Right lung (tissue), 10 donors: ENCODE measurements around the gene CHRNB4. TPM values are rescaled to one million over a fixed set of nuclear protein-coding genes. Genes with fewer than 3 reads are reported as not detected.
"Not testable (repeated sequence)": the region's sequence is repeated elsewhere in the genome, so short reads cannot be mapped to it uniquely, and the experiment has no call there.

ENCODE experiments used
- DNase-seq, 2 donors: peaks; one replicate each; pipeline ENCODE4 v3.0.0-alpha.2; 2013
- long read RNA-seq, 8 donors: transcript quantifications; one replicate each; lab custom pipeline, GENCODE V29; 2026
- polyA plus RNA-seq, 5 donors: library from polyadenylated mRNA; unstranded; fragments of 120-200 nt; gene quantifications; one replicate each; pipeline versions ENCODE4 v1.2.1 to v1.2.3, GENCODE V29; 2013; ENCODE audit warnings: inconsistent platforms in 1 of 5, low replicate concordance in 1 of 5; ENCODE audit not compliant: insufficient read length in 5 of 5, insufficient read depth in 1 of 5

Gene CHRNB4, protein sequence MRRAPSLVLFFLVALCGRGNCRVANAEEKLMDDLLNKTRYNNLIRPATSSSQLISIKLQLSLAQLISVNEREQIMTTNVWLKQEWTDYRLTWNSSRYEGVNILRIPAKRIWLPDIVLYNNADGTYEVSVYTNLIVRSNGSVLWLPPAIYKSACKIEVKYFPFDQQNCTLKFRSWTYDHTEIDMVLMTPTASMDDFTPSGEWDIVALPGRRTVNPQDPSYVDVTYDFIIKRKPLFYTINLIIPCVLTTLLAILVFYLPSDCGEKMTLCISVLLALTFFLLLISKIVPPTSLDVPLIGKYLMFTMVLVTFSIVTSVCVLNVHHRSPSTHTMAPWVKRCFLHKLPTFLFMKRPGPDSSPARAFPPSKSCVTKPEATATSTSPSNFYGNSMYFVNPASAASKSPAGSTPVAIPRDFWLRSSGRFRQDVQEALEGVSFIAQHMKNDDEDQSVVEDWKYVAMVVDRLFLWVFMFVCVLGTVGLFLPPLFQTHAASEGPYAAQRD
- polyA plus RNA-seq, result under 1 TPM; 0.21 to 0.42 (median 0.29) TPM
- long read RNA-seq, donor 1, result 0 reads
- long read RNA-seq, donor 2, result 0 reads
- long read RNA-seq, donor 3, result 0 reads
- long read RNA-seq, donor 4, result 0 reads
- long read RNA-seq, donor 5, result 0 reads
- long read RNA-seq, donor 6, result 0 reads
- long read RNA-seq, donor 7, result 0 reads
- long read RNA-seq, donor 8, result 0 reads

GRCh38 chr15:78641102-78641748 is at the start of gene CHRNB4:
Gene CHRNB4, minus strand, starts transcription at chr15:78641210. Its CDS starts 77 bp downstream, at chr15:78641133.
- peak in 1 of 2 donors; percentile 8 for DNase-seq

- DNase-seq, result no peak
Observed at GRCh38 chr15:78689626-78690025, 48.6 kb upstream of the CHRNB4 start.

DNA sequence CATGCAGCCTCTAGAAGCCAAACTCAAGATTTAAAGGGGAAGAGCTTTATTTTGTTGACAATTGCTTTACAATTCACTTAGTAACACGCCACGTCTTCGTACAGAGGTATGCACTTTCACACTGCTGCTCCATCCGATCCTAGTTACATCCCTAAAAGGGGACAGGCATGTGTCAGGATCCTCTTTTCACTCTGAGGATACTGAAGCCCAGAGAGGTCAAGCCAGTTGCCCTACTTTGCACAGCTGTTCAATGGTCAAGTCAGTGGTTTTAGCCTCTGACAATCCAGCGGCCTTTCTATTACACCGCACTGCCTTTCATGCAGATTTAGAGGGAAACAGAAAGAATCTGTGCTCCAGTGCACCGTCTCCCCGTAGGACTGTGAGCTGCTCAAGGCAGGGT is 44.9 kb upstream of the CHRNB4 start:
- DNase-seq, result no peak

- no peak for DNase-seq
Observed at GRCh38 chr15:78685159-78685921, 44.3 kb upstream of the CHRNB4 start.

GRCh38 chr15:78684657-78685056 is 43.6 kb upstream of the CHRNB4 start:
- DNase-seq, result no peak

GRCh38 chr15:78683599-78683998 is 42.6 kb upstream of the CHRNB4 start:
- DNase-seq, result not testable (repeated sequence)

DNA sequence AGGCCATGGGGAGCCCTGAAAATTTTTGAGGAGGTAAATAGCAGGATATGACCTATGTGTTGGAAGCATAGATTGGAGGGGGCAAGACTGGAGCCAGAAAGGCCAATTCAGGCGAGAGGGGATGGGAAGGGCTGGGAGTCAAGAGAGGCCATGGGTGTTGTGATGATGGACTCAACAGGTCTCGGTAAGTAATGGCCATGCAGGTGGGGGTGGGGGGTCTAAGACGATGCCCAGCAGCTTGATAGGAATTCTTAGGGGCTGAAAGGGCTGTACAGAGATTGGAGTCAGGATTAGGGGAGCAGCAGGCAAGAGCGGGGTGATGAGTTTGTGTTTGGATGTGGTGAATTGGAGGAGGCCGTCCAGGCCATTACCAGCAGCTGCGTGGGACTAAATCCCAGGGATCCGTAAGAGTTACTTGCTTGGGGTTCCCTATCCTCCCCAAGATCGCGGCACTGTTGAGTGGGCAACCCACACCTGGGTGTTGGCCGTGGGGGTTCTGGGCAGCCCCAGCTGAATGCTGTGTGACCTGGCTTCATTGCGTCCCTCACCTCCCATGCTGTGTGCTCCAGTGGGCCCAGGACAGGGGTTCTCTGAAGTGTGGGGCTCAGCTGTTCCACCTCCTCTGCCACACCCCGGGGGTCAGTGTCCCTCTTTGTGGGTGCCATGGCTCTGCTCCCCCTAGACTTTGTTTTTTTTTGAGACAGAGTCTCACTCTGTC is 41.8 kb upstream of the CHRNB4 start:
- no peak for DNase-seq

- DNase-seq, result no peak
Observed at GRCh38 chr15:78682004-78682651, 41.1 kb upstream of the CHRNB4 start.

DNA sequence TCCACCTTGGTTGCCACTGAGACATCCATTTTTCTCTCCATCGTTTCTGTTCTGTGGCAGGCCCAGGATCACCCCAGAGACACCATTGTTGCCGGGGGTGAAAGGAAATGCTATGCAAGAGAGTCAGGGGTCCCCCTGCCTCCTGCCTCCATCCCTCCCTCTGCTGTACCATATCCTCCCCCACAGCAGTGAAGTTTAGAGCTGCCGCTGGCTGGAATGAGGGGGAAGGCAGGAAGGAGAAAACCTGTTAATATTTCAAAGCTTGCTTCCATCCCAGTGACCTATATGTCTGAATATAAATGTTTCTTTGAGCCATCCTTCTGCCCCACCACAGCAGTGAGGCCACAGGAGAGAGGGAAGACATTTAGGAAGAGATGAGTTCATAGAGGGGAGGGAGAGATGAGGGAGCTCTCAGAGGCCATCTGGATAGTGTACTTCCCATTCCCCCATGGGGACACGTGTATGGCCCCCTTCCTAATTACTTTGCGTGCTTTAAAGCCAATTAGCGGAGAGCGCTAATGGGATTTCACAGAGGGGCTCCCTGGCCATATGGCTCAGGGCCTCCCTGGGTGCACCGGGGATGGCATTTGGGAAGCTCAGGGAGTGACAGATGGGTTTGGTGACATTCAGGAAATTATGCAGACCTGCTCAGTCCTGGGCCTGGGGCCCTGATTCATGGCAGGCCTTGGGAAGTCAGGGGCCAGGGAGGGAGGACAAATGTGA is 40.4 kb upstream of the CHRNB4 start:
- DNase-seq, result no peak

- DNase-seq, result no peak
Observed at GRCh38 chr15:78680431-78681075, 39.5 kb upstream of the CHRNB4 start.

DNA sequence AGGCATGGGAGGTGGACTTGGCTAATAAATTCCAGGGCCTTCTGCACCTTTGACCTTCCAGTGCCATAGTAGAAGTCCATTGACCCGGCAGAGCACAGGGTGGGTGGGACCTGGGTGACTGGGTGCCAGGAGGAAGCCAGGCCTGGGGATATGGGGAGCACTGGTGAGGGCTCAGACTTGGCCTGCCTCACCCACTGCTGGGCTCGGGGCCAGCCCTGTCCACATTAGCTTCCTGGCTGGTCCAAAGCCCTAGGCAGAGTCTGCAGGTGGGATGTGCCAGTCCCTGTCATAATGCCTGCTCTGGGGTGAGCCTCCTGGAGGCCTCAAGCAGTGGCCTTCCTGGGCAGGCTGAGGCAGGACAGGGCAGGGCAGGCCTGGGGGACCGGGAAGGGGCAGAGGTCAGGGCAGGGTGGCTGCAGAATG is 38.1 kb upstream of the CHRNB4 start:
- no peak for DNase-seq

DNA sequence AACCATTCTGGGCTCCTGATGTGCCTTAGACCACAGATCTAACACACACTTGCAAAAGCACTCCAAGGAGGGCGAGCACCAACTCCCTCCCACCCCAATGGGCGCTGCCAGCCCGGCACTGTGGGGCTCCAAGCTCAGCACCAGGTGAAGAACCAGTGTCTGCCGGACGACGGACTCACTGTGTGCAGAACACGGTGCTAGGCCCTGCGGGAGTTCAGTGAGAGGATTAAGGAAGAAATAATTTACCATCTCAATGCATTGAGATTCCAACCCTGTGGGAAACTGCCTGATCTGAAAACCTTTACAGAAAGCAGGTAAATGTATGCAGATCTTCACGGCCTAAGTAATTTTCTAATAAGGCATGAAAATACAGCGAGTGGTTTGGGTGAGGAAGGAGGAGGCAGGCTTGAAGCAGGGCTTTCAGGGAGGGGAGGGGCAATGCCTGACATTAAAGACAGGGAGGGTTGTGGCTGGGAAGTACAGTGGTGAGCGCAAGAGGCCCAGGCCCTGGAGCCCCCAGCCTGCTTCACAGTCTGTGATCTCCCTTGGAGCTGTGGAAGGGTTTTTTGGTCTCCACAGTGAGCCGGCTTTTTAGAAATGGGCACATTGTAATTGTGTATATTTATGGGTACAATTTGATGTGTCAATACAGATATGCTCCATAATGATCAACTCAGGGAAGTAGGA is 35.6 kb upstream of the CHRNB4 start:
- DNase-seq, result no peak

DNA sequence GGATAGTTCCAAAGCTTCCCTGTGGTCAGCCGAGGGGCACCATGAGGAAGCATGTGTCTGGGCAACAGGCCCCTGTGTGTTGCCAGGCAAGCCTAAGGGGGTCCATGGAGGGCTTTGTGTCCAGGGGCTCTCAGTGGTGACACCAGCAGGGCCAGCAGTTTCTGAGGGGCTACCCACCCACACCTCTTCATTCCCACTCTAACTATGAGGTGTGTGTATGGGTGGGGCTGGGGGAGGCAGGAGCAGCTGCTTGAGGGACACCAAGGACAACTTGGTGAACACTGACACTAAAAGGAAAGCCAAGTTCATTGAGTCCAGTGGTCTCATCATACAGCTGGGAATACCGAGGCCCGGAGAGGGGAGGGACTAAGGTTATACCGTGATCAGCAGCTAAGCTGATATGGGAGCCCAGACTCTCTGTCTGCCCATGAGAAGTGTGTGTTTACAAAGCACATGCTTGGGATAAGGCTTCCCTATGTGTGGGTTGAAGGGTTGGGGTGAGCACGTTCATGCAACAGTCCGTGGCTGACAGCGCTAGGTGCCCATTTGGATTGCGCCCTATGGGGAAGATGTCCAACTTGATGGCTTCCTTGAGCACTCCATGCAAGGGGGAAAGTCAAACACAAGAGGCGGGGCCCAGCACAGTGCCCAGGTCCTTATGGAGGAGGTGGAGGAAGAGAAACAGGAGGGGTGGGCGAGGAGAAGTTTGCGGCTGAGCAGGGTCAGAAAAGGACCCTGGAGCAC is 34.8 kb upstream of the CHRNB4 start:
- no peak for DNase-seq

DNA sequence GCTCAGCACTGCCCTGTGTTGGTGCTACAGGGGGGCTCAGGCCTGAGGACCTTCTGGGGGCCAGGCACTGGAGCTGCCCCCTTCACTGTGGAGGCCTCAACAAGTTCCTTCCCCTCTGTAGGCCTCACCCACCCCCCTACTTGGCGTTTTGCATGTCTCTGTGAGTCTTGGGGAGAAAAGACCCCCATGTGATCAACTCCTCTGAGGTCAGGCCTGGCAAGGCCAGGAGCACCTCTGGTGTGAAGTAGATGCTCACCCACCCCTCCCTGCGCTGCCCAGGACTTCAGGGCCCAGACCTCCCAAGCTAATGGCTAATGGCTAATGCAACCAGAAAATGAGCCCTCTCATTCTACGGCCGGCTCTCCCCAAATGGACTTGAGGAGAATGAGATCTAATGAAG is 34.2 kb upstream of the CHRNB4 start:
- no peak for DNase-seq

DNA sequence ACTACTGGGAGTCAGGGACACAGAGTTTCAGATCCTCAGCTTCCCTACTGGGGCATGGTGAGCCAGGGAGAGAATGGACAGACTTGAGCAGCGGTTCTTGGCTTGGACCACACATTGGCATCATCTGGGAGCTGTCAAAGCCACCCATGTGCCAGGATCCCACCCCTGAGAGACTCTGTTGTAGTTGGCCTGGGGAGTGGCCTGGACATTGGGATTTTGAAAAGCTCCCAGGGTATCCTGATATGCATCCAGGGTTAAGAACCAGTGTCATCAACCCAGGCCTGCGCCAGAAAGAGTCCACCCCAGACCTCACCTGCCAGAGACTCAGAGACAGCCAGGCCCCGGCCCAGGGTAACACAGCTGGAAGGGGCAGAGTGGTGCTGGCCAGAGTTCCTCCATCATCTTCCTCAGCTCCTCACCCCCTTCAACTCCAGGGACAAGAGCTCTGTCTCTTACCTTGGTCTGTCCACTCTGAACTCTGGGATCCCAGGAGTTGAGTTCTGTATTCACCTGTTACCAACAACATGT is 33.0 kb upstream of the CHRNB4 start:
- no peak for DNase-seq

DNA sequence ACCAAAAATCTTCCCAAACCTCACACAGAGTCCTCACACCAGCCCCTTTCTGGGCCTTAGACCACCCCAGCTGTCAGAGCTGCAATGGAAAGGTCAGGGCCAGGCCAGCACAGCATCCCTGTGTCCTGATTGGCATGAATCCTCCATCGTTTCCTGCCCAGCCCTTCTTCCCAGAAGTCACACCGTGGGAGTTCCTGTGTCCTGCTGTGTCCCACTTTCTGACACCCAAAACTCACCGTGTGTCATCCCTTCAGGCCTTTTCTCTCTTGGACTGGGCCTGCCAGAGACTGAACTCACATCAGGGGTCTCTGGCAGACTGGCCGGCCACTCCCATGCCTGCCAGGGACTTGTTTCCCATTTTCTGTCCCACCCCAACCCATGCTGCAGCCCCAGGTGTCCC is 32.5 kb upstream of the CHRNB4 start:
- no peak for DNase-seq

GRCh38 chr15:78672285-78673014 is 31.4 kb upstream of the CHRNB4 start:
- DNase-seq, result no peak
